B cell (primary cell): ENCODE measurements around the gene GHDC. TPM values are rescaled to one million over a fixed set of nuclear protein-coding genes. Genes with fewer than 3 reads are reported as not detected.
A peak's percentile ranks its signal among the peaks of the same experiment; 100 is the strongest.

ENCODE experiments used
- ATAC-seq: fragments of 200-7000 bp; cut with Tn5 transposase; one replicate; pipeline ENCODE4 v1.10.0; 2021; ENCODE audit warnings: low read depth, mild to moderate bottlenecking, moderate number of reproducible peaks, moderate library complexity
- CTCF ChIA-PET: fragments of 350-600 bp; sonication (Branson Sonifier 250); formaldehyde crosslinking; loops from one replicate; lab custom pipeline; 2021; ENCODE audit warnings: antibody characterized with exemption, inconsistent platforms; lab: Charles Lee
- POLR2A ChIA-PET: fragments of 350-600 bp; sonication (Branson Sonifier 250); formaldehyde crosslinking; loops from one replicate; lab custom pipeline; 2021; ENCODE audit warnings: antibody characterized with exemption; lab: Charles Lee
- DNase-seq: peaks from one replicate; pipeline ENCODE4 v3.0.0; 2013
- H2AFZ ChIP-seq: 2 replicates; pipeline ENCODE4 v1.6.1; 2012; ENCODE audit warnings: mild to moderate bottlenecking, low read depth, low read length; ENCODE audit not compliant: insufficient read depth, poor library complexity, severe bottlenecking
- H3K27ac ChIP-seq, 2 donors: 1 replicate in 1 of 2; 2 replicates in 1 of 2; pipeline ENCODE4 v1.5.1; 2012 to 2013; ENCODE audit warnings: low read length in 2 of 2, mild to moderate bottlenecking in 2 of 2, moderate library complexity in 1 of 2
- H3K27me3 ChIP-seq, 4 experiments: fragments of 200-600 bp in 1 of 4; sonication (generic) in 1 of 4; replicated peaks in 1 of 4; 1 replicate in 2 of 4; 2 replicates in 2 of 4; pipeline versions ENCODE4 v1.6.1 to v1.7.0; 2013 to 2016; ENCODE audit warnings: low read length in 3 of 4, mild to moderate bottlenecking in 2 of 4, mixed read lengths in 1 of 4, moderate library complexity in 1 of 4; ENCODE audit not compliant: insufficient read depth in 4 of 4, control insufficient read depth in 3 of 4; ENCODE audit errors: control extremely low read depth in 1 of 4
- H3K36me3 ChIP-seq, 2 experiments: replicated peaks in 1 of 2; 1 replicate in 1 of 2; 2 replicates in 1 of 2; pipeline versions ENCODE4 v1.6.1 to v1.7.1; 2013; ENCODE audit warnings: low read length in 1 of 2; ENCODE audit not compliant: insufficient read depth in 2 of 2, control insufficient read depth in 1 of 2; ENCODE audit errors: control extremely low read depth in 1 of 2, extremely low read depth in 1 of 2
- H3K4me1 ChIP-seq, 2 donors: fragments of 200-600 bp in 1 of 2; sonication (generic) in 1 of 2; 1 replicate in 1 of 2; 2 replicates in 1 of 2; pipeline versions ENCODE4 v1.5.1 to v1.6.1; 2013 to 2017; ENCODE audit warnings: low read length in 2 of 2; ENCODE audit not compliant: control insufficient read depth in 2 of 2, insufficient read depth in 2 of 2
- H3K4me2 ChIP-seq: replicated peaks from 2 replicates; pipeline ENCODE3; 2012; ENCODE audit warnings: mild to moderate bottlenecking, low read depth, low read length; ENCODE audit not compliant: poor library complexity, severe bottlenecking
- H3K4me3 ChIP-seq, 5 experiments: fragments of 200-600 bp in 1 of 5; sonication (generic) in 1 of 5; 1 replicate in 3 of 5; 2 replicates in 2 of 5; pipeline versions ENCODE4 v1.5.1 to v1.7.0; 2011 to 2016; ENCODE audit warnings: low read length in 4 of 5, mild to moderate bottlenecking in 4 of 5, low read depth in 2 of 5, control low read depth in 1 of 5, moderate library complexity in 1 of 5; ENCODE audit not compliant: insufficient read depth in 1 of 5; ENCODE audit errors: control extremely low read depth in 1 of 5, extremely low read depth in 1 of 5
- H3K79me2 ChIP-seq: fragments of 200-600 bp; sonication (generic); one replicate; pipeline ENCODE4 v1.6.0; 2016; ENCODE audit warnings: low read length; ENCODE audit not compliant: control insufficient read depth, insufficient read depth
- H3K9ac ChIP-seq: fragments of 200-600 bp; sonication (generic); 2 replicates; pipeline ENCODE4 v1.6.1; 2017; ENCODE audit warnings: mild to moderate bottlenecking, low read length, moderate library complexity
- H3K9me3 ChIP-seq, 3 donors: one replicate each; pipeline versions ENCODE4 v1.6.1 to v1.7.1; 2013; ENCODE audit warnings: low read length in 2 of 3; ENCODE audit not compliant: control insufficient read depth in 2 of 3, insufficient read depth in 1 of 3; ENCODE audit errors: control extremely low read depth in 1 of 3
- H4K20me1 ChIP-seq: 2 replicates; pipeline ENCODE4 v1.6.0; 2012; ENCODE audit warnings: mild to moderate bottlenecking, low read length; ENCODE audit not compliant: insufficient read depth, control insufficient read depth, poor library complexity, severe bottlenecking
- H3K27ac Mint-ChIP-seq: one replicate; pipeline ENCODE4 v1.8.0; 2021; ENCODE audit warnings: mixed read lengths
- H3K27me3 Mint-ChIP-seq: one replicate; pipeline ENCODE4 v1.8.0; 2021; ENCODE audit warnings: mixed read lengths
- H3K4me1 Mint-ChIP-seq: one replicate; pipeline ENCODE4 v1.8.0; 2021; ENCODE audit warnings: mixed read lengths
- H3K4me3 Mint-ChIP-seq: one replicate; pipeline ENCODE4 v1.8.0; 2021; ENCODE audit warnings: mixed read lengths
- H3K9me3 Mint-ChIP-seq: one replicate; pipeline ENCODE4 v1.8.0; 2022; ENCODE audit warnings: mixed read lengths; ENCODE audit not compliant: insufficient read depth
- CTCF ChIP-seq: fragments of 200-600 bp; IDR thresholded peaks from one replicate; pipeline ENCODE4 v1.8.0; 2022; ENCODE audit warnings: antibody characterized with exemption, mild to moderate bottlenecking
- EZH2 ChIP-seq: IDR thresholded peaks from 2 replicates; pipeline ENCODE4 v1.6.1; 2012; ENCODE audit warnings: borderline replicate concordance, low read depth, mild to moderate bottlenecking, moderate library complexity, low read length; ENCODE audit not compliant: insufficient read depth, poor library complexity, severe bottlenecking
- WGBS: methylation state at CpG from one replicate; pipeline ENCODE4 v1.1.5; 2013; ENCODE audit warnings: missing lambda C conversion rate; ENCODE audit not compliant: insufficient coverage; 5-methylcytosine and 5-hydroxymethylcytosine counted together
- intact Hi-C: fragments of 100-400 bp; cut with micrococcal nuclease; formaldehyde crosslinking; loops from one replicate; pipeline ENCODE4 v1.10.0; 2022
- polyA plus RNA-seq: library from polyadenylated mRNA; depleted of rRNA; stranded (reverse); fragments of >200 nt; gene quantifications from 2 replicates; pipeline ENCODE4 v1.2.3, GENCODE V29; 2012
- total RNA-seq, 2 donors: library from RNA; stranded (reverse); fragments of 120-200 nt in 1 of 2; gene quantifications; 1 replicate in 1 of 2; 2 replicates in 1 of 2; pipeline versions ENCODE4 v1.2.3 to v1.2.4, GENCODE V29; 2013 to 2022

GHDC gene
- total and polyA plus RNA-seq, 2 donors (not counting 1 experiment from before 2014, with no cell fraction given), result 41.5 to 65.4 TPM

GRCh38 chr17:42153919-42154742 is 40.2 kb downstream of the GHDC start:
- Histone ChIP-seq H4K20me1 (peaks cover 51% of the 10 kb centered on the region), H3K9me3 (peaks cover 0 to 16% (median 0%) of the 10 kb centered on the region in 3 donors), H3K27me3 (no peaks in the 10 kb centered on the region), H3K4me2 (peak overlapping the region; percentile 94), H3K9ac (peak overlapping the region; percentile 99), H2AFZ (peak overlapping the region; percentile 86), H3K4me3 (peak overlapping the region; percentile 91 to 100 (median 99)), H3K4me1 (peaks cover 14 to 23% of the 10 kb centered on the region in 2 donors), H3K27ac (peak overlapping the region; percentile 74 to 94), H3K79me2 (peaks cover 57% of the 10 kb centered on the region), H3K36me3 (peaks cover 1 to 4% of the 10 kb centered on the region in 2 experiments)
- Mint-ChIP-seq H3K4me1 (peaks cover 34% of the 10 kb centered on the region), H3K27ac (peak overlapping the region; percentile 96), H3K4me3 (peak overlapping the region; percentile 94), H3K27me3 (no peaks in the 10 kb centered on the region), H3K9me3 (no peaks in the 10 kb centered on the region)
- ATAC-seq (no peak), DNase-seq (no peak)
- WGBS, result 0% methylated on average over 2 of the region's 15 CpGs
- ChIA-PET POLR2A (interaction anchor here (0.6 to 1.1 kb wide), 2 partner anchors 42 to 137 kb away, joined by 3 to 6 read pairs; partner anchors contain the start of genes DHX58 and DNAJC7), CTCF (interaction anchor here (1.1 to 2.4 kb wide), 4 partner anchors 30 to 190 kb away, joined by 3 to 8 read pairs (median 5); partner anchors contain the start of gene KAT2A)
- intact Hi-C loops, result loop anchor here (2.0 kb wide), 2 partner anchors 21 to 27 kb away; partner anchors contain the start of gene KCNH4
- TF ChIP-seq CTCF, result no peak
- TF ChIP-seq EZH2, result no peak
